Ishikawa (cell line): ENCODE measurements around the gene AGTRAP.

Experiments
- CEBPB ChIP-seq: IDR thresholded peaks from 2 replicates; pipeline ENCODE4 v1.6.1; 2012
- CREB1 ChIP-seq: IDR thresholded peaks from 2 replicates; pipeline ENCODE4 v1.6.1; 2012; ENCODE audit warnings: low read depth
- EGR1 ChIP-seq: IDR thresholded peaks from 2 replicates; pipeline ENCODE4 v1.6.1; 2012
- EP300 ChIP-seq: IDR thresholded peaks from 2 replicates; pipeline ENCODE4 v1.6.1; 2012; ENCODE audit warnings: borderline replicate concordance
- FOXM1 ChIP-seq: IDR thresholded peaks from 2 replicates; pipeline ENCODE4 v1.6.1; 2012; ENCODE audit warnings: low read depth, borderline replicate concordance
- NFIC ChIP-seq: IDR thresholded peaks from 2 replicates; pipeline ENCODE4 v1.6.1; 2012
- RAD21 ChIP-seq: IDR thresholded peaks from 2 replicates; pipeline ENCODE4 v1.6.1; 2012; ENCODE audit warnings: low read depth
- TAF1 ChIP-seq: IDR thresholded peaks from 2 replicates; pipeline ENCODE4 v1.6.1; 2012; ENCODE audit warnings: low read depth, mild to moderate bottlenecking
- TCF12 ChIP-seq: IDR thresholded peaks from 2 replicates; pipeline ENCODE4 v1.6.1; 2012; ENCODE audit warnings: low read depth
- TEAD4 ChIP-seq: IDR thresholded peaks from 2 replicates; pipeline ENCODE4 v1.6.1; 2012
- YY1 ChIP-seq: IDR thresholded peaks from 2 replicates; pipeline ENCODE4 v1.6.1; 2012; ENCODE audit warnings: low read depth
- ZBTB7A ChIP-seq: IDR thresholded peaks from 2 replicates; pipeline ENCODE4 v1.6.1; 2012; ENCODE audit warnings: low read depth
- TF ChIP-seq, protein P1 (sequence below): IDR thresholded peaks from 2 replicates; pipeline ENCODE4 v1.6.1; 2012
- TF ChIP-seq, protein P2 (sequence below): IDR thresholded peaks from 2 replicates; pipeline ENCODE4 v1.6.1; 2012; ENCODE audit warnings: low read depth, mild to moderate bottlenecking
- TF ChIP-seq, protein P3 (sequence below): IDR thresholded peaks from 2 replicates; pipeline ENCODE4 v1.6.1; 2012

Gene AGTRAP

DNA sequence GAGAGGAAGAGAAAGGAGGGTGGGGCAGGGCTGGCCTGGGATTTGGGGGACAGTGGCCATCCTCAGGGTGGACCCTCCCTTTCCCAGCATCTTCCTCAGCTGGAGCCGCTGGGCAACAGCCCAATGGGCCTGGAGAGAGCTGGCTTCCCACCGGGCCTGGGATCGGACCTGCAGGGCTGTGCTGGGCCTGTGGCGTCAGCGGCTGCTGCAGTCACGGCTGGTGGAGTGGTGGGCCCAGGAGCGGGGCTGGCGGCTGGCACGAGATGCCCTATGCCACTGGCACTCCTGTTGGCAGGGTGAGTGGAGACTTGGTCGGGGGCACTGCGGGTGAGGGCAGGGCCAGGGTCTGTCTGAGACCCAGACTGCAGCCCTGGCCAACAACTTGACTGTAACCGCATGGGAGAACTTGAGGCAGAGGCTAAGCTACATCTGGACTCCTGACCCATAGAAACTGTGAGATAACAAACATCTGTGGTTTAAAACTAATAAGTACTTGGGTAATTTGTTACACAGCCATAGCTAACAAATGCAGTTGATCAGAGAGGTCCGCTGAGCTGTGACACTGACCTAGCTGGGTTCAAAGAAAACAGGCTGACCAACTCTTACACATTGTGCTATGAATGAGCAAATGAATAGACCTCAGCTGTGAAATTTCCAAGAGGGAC is 43.9 kb downstream of the AGTRAP start:
- TF ChIP-seq, protein P1, sequence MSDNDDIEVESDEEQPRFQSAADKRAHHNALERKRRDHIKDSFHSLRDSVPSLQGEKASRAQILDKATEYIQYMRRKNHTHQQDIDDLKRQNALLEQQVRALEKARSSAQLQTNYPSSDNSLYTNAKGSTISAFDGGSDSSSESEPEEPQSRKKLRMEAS: no peak
- TF ChIP-seq ZBTB7A (no peak), TEAD4 (no peak), NFIC (no peak), CREB1 (no peak), RAD21 (no peak), EGR1 (no peak), TAF1 (no peak), CEBPB (no peak), EP300 (no peak), TCF12 (no peak), FOXM1 (no peak), YY1 (no peak)
- TF ChIP-seq, protein P2, sequence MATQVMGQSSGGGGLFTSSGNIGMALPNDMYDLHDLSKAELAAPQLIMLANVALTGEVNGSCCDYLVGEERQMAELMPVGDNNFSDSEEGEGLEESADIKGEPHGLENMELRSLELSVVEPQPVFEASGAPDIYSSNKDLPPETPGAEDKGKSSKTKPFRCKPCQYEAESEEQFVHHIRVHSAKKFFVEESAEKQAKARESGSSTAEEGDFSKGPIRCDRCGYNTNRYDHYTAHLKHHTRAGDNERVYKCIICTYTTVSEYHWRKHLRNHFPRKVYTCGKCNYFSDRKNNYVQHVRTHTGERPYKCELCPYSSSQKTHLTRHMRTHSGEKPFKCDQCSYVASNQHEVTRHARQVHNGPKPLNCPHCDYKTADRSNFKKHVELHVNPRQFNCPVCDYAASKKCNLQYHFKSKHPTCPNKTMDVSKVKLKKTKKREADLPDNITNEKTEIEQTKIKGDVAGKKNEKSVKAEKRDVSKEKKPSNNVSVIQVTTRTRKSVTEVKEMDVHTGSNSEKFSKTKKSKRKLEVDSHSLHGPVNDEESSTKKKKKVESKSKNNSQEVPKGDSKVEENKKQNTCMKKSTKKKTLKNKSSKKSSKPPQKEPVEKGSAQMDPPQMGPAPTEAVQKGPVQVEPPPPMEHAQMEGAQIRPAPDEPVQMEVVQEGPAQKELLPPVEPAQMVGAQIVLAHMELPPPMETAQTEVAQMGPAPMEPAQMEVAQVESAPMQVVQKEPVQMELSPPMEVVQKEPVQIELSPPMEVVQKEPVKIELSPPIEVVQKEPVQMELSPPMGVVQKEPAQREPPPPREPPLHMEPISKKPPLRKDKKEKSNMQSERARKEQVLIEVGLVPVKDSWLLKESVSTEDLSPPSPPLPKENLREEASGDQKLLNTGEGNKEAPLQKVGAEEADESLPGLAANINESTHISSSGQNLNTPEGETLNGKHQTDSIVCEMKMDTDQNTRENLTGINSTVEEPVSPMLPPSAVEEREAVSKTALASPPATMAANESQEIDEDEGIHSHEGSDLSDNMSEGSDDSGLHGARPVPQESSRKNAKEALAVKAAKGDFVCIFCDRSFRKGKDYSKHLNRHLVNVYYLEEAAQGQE: no peak
- TF ChIP-seq, protein P3, sequence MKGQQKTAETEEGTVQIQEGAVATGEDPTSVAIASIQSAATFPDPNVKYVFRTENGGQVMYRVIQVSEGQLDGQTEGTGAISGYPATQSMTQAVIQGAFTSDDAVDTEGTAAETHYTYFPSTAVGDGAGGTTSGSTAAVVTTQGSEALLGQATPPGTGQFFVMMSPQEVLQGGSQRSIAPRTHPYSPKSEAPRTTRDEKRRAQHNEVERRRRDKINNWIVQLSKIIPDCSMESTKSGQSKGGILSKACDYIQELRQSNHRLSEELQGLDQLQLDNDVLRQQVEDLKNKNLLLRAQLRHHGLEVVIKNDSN: no peak

DNA sequence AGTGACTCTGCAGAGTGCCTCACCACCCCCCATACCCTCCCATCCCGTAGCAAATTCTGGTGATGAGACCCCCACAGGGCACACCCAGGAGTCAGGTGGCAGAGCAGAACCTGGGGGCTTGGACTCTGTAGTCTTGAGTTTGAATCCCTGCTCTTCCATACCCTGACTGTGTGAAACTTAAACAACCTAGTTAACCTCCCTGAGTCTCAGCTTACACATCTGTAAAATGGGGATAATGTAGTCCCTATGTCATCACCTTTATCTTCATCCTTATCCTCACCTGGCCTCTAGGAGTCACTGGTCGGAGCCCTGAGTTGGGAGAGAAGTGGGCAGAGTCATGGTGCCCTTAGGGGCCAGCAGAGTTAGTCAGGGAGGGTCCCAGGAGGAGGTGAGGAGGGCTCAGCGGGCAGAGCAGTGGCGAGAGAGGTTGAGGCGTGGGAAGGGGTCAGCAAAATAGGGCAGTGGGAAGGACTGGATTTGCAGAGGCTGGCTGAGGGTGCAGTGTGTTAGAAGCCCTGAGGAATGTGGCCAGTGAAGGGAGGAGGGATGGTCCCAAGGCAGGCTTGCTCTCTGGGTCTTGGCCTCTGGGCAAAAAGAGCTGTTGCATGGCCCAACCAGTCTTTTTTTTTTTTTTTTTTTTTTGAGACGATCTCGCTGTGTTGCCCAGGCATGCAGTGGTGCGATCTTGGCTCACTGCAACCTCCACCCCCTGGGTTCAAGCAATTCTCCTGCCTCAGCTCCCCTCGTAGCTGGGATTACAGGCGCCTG is 44.6 kb downstream of the AGTRAP start:
- TF ChIP-seq, protein P2: no peak
- TF ChIP-seq TEAD4 (no peak), CREB1 (no peak), EP300 (no peak), YY1 (no peak), EGR1 (no peak), TAF1 (no peak), TCF12 (no peak), RAD21 (no peak), ZBTB7A (no peak), NFIC (no peak), CEBPB (no peak), FOXM1 (no peak)
- TF ChIP-seq, protein P3: no peak
- TF ChIP-seq, protein P1: no peak

DNA sequence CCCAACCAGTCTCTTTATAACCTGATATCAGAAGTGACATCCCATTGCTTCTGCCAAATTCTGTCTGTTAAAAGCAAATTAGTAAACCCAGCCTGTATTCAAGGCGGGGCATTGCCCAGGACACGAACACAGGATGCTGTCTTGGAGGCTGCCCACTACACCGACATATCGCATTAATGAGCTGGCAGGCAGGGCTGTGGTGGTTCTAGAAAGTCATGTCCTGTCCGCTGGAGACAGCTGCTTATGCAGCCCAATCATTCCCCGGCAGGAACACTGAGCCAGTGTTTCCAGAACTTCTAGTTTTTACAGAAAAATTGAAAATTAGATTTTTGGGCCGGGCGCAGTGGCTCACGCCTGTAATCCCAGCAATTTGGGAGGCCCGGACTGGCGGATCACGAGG is 45.4 kb downstream of the AGTRAP start:
- TF ChIP-seq CEBPB (no peak), EP300 (no peak)

DNA sequence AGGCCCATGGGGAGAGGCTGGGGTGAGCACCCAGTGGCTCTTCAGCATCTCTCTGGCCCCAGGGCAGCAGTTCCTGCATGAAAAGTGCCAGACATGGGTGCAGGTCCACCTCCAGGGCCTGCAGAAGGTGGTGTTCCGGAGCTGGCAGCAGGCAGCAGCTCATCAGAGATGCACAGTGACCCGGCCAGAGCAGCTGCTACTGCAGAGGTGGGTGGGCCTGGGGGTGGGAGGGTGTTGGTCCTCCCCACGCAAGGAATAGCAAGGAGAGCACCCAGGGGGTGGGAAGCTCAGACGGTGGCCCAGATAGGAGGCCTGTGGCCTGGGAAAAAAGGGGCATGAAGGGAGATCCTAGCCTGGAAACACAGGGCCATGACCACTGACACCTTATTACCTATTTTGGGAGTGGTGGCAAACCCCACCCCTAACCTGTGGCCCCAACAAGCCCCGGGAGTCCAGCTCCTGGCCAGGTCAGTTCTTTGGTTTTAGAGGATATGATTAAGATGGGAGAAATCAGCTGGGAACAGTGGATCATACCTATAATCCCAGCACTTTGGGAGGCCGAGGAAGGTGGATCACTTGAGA is 46.3 kb downstream of the AGTRAP start:
- TF ChIP-seq YY1 (no peak), EP300 (no peak), CEBPB (no peak), TAF1 (no peak)

DNA sequence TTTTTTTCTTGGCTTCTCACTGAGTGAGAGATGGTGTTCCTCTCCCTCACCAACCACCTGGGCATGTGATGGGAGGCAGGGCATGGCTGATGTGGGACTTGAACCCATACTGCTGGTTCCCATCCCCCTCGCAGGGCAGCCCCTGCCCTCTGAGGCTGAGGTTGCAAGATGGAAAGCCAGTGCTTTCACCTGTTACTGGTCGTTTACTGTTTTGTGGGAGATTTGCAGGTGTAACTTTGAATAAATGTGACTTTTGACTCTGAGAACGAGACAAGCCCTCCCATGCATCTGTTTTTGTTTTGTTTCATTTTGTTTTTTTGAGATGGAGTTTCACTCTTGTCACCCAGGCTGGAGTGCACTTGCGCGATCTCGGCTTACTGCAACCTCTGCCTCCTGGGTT is 47.6 kb downstream of the AGTRAP start:
- TF ChIP-seq NFIC (no peak), EGR1 (no peak), TEAD4 (no peak), TCF12 (no peak), CREB1 (no peak), CEBPB (no peak), TAF1 (no peak), EP300 (no peak), YY1 (no peak), FOXM1 (no peak), ZBTB7A (no peak)
- TF ChIP-seq, protein P3: no peak
- TF ChIP-seq, protein P2: no peak
